Karpas-422 (cell line): ENCODE measurements around the gene ZBTB45. TPM values are rescaled to one million over a fixed set of nuclear protein-coding genes. Genes with fewer than 3 reads are reported as not detected.

Source experiments
- DNase-seq: peaks from one replicate; pipeline ENCODE4 v3.0.0-alpha.2; 2015
- H2AFZ ChIP-seq: fragments of 200-600 bp; sonication (generic); 2 replicates; pipeline ENCODE4 v1.6.1; 2014; ENCODE audit warnings: antibody characterized with exemption, low read length, mixed read lengths
- H3K27ac ChIP-seq: fragments of 200-600 bp; sonication (generic); 2 replicates; pipeline ENCODE4 v1.5.1; 2014; ENCODE audit warnings: mild to moderate bottlenecking, low read length, moderate library complexity
- H3K27me3 ChIP-seq: fragments of 200-600 bp; sonication (generic); 2 replicates; pipeline ENCODE4 v1.6.1; 2014; ENCODE audit warnings: low read length, mixed read lengths
- H3K36me3 ChIP-seq: fragments of 200-600 bp; sonication (generic); 2 replicates; pipeline ENCODE4 v1.6.1; 2014; ENCODE audit warnings: low read length, mixed read lengths; ENCODE audit not compliant: insufficient read depth
- H3K4me1 ChIP-seq: fragments of 200-600 bp; sonication (generic); 2 replicates; pipeline ENCODE4 v1.6.1; 2014; ENCODE audit warnings: mild to moderate bottlenecking, low read length, mixed read lengths
- H3K4me2 ChIP-seq: fragments of 200-600 bp; sonication (generic); 2 replicates; pipeline ENCODE4 v1.6.1; 2014; ENCODE audit warnings: low read length, low read depth, mild to moderate bottlenecking; ENCODE audit not compliant: poor library complexity, severe bottlenecking
- H3K4me3 ChIP-seq: fragments of 200-600 bp; sonication (generic); 2 replicates; pipeline ENCODE4 v1.5.1; 2014; ENCODE audit warnings: mild to moderate bottlenecking, antibody characterized with exemption, low read length, mixed read lengths
- H3K79me2 ChIP-seq: fragments of 200-600 bp; sonication (generic); 2 replicates; pipeline ENCODE4 v1.6.1; 2014; ENCODE audit warnings: mild to moderate bottlenecking, low read length, mixed read lengths
- H3K9ac ChIP-seq: fragments of 200-600 bp; sonication (generic); 2 replicates; pipeline ENCODE4 v1.6.0; 2014; ENCODE audit warnings: low read length
- H3K9me2 ChIP-seq: fragments of 200-600 bp; sonication (generic), shearing (Covaris generic); replicated peaks from 2 replicates; pipeline ENCODE4 v1.6.0; 2014; ENCODE audit warnings: mild to moderate bottlenecking, low read length, moderate library complexity; ENCODE audit not compliant: insufficient read depth
- H3K9me3 ChIP-seq: fragments of 300-700, 200-600 bp; sonication (generic); 2 replicates; pipeline ENCODE4 v1.6.1; 2014; ENCODE audit warnings: low read length, mixed read lengths
- H4K20me1 ChIP-seq: fragments of 200-600 bp; sonication (generic); 2 replicates; pipeline ENCODE4 v1.6.1; 2014; ENCODE audit warnings: mild to moderate bottlenecking, antibody characterized with exemption, low read length, low read depth; ENCODE audit not compliant: insufficient read depth
- total RNA-seq: library from RNA; depleted of rRNA; stranded (reverse); fragments of >200 nt; shearing (Covaris generic); gene quantifications from 2 replicates; pipeline ENCODE4 v1.2.3, GENCODE V29; 2014; ENCODE audit warnings: low replicate concordance

ZBTB45 gene
- total RNA-seq, 1 experiment from 2014 or later: 2.0 TPM

DNA sequence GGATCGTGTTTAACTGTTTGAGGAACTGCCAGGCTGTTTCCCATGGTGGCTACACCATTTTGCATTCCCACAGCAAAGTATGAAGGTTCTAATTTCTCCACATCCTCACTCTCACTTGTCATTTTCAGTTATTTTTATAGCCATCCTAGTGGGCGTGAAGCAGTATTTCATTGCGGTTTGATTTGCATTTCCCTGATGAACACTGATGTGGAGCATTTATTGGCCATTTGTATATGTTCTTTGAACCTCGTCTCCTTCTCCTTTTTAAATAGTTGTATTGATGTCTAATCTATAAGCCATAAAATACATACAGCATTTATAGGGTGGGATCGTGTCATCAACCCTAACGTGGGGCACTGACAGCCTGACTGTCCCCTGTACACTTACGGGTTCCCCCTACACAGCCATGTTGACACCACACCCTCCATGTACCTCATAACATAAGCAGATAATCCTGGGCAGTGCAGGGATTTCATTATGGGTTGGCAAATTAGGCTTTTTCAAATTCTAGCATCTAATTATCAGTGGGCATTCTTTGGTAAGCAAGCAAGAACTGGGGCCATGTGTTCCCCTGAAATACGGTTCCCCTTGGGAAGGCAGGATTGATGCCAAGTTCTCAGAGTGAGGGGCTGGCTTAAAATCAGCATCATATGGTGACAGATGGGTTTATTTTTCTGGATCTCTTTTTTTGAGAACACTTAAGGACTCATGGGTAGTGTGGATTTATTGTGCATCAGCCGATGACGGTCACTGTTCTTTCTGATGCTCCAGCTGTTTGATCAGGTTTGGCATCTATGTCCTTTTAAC, 11.6 kb upstream of the ZBTB45 start:
- Histone ChIP-seq H3K27me3 (no peaks in the 10 kb centered on the region), H3K9ac (no peak overlapping the region), H3K27ac (no peak overlapping the region), H2AFZ (no peak overlapping the region), H3K36me3 (no peaks in the 10 kb centered on the region), H3K79me2 (no peaks in the 10 kb centered on the region), H4K20me1 (no peaks in the 10 kb centered on the region), H3K4me3 (no peak overlapping the region), H3K9me3 (no peaks in the 10 kb centered on the region), H3K4me2 (peak overlapping the region; percentile 15), H3K9me2 (no peaks in the 10 kb centered on the region), H3K4me1 (peaks cover 14% of the 10 kb centered on the region)
- DNase-seq: no peak

- H3K79me2 ChIP-seq: no peaks in the 10 kb centered on the region
- H3K9ac ChIP-seq: no peak overlapping the region
- H3K36me3 ChIP-seq: no peaks in the 10 kb centered on the region
- H3K9me2 ChIP-seq: no peaks in the 10 kb centered on the region
- H3K9me3 ChIP-seq: no peaks in the 10 kb centered on the region
- no peak overlapping the region for H3K4me3 ChIP-seq
- no peak overlapping the region for H3K4me2 ChIP-seq
- no peak overlapping the region for H2AFZ ChIP-seq
- peaks cover 14% of the 10 kb centered on the region for H3K4me1 ChIP-seq
- no peaks in the 10 kb centered on the region for H4K20me1 ChIP-seq
- no peak for DNase-seq
- no peak overlapping the region for H3K27ac ChIP-seq
- no peaks in the 10 kb centered on the region for H3K27me3 ChIP-seq
Observed at GRCh38 chr19:58529405-58529804, 9.8 kb upstream of the ZBTB45 start.

DNA sequence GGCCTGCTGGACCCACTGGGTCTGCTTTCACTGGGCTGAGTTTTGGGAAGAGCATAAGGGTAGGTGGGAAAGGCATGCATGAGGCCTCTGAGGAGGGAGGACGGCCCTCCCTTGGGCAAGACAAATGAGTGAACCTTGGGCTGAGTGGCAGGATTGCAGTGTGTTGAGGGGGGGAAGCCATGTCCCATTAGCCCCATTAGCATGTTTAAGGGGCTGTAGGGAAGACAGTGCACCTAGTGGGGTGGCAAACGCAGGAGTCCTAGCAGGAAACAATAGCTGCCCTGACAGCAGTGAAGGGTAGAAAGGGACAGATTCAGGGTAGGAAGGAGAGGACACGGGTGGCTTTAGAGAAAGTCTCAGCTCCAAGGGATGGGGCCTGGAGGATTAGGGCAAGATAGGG, 3.1 kb upstream of the ZBTB45 start:
- H3K9ac ChIP-seq: no peak overlapping the region

DNA sequence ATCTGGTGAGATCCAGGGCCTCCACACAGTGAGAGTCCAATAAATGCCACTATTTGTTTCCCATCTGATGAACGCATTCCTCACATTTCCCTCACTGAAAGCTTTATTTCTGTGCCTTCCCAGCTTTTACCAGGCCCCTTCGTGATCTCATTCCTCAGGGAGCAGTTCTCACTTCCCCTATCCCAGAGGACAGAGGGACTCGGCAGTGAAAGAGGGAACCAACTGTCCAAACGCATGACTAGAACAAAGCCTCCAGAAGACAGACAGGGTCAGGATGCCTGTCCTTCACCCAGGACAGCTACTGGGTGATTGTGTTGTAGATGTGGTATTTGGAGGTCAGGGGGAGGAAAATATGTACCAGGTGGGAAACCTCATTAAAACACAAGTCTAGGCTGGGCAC, 2.0 kb upstream of the ZBTB45 start:
- H3K27me3 ChIP-seq: no peaks in the 10 kb centered on the region
- H3K4me2 ChIP-seq: no peak overlapping the region
- no peak overlapping the region for H3K9ac ChIP-seq
- no peak for DNase-seq
- no peaks in the 10 kb centered on the region for H3K9me2 ChIP-seq
- no peaks in the 10 kb centered on the region for H3K36me3 ChIP-seq
- H3K9me3 ChIP-seq: no peaks in the 10 kb centered on the region
- peaks cover 12% of the 10 kb centered on the region for H3K4me1 ChIP-seq
- H3K79me2 ChIP-seq: no peaks in the 10 kb centered on the region
- H2AFZ ChIP-seq: no peak overlapping the region
- H3K4me3 ChIP-seq: no peak overlapping the region
- H4K20me1 ChIP-seq: no peaks in the 10 kb centered on the region
- H3K27ac ChIP-seq: no peak overlapping the region

More for the DNA sequence above, 3.1 kb upstream of the ZBTB45 start:
- Histone ChIP-seq H4K20me1 (no peaks in the 10 kb centered on the region), H3K9me3 (no peaks in the 10 kb centered on the region), H3K9me2 (no peaks in the 10 kb centered on the region), H3K27me3 (no peaks in the 10 kb centered on the region), H3K79me2 (no peaks in the 10 kb centered on the region), H3K4me2 (no peak overlapping the region), H3K27ac (no peak overlapping the region), H3K4me1 (peaks cover 12% of the 10 kb centered on the region), H3K4me3 (no peak overlapping the region), H2AFZ (no peak overlapping the region), H3K36me3 (no peaks in the 10 kb centered on the region)
- DNase-seq: no peak

DNA sequence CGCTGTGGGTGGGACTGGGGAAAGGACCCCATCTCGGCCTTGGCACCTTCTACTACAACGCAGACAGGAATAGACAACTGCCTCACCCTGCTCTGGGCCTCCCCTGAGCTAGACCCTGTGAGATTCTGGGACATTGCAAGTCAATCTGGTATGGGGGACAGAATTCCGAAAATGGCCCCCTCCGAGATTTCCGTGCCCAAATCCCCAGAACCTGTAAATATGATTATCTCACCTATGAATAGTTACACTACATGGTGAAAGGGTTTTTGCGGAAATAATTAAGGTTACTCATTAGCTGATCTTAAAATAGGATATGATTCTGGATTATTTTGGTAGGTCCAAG, 618 bp upstream of the ZBTB45 start:
- Histone ChIP-seq H3K9me3 (no peaks in the 10 kb centered on the region), H3K79me2 (peaks cover 10% of the 10 kb centered on the region), H3K4me2 (peak overlapping the region; percentile 93), H3K27ac (peak overlapping the region; percentile 79), H3K9ac (peak overlapping the region; percentile 86), H3K4me1 (peaks cover 21% of the 10 kb centered on the region), H3K4me3 (peak overlapping the region; percentile 81), H3K9me2 (no peaks in the 10 kb centered on the region), H3K36me3 (no peaks in the 10 kb centered on the region), H2AFZ (no peak overlapping the region), H3K27me3 (no peaks in the 10 kb centered on the region), H4K20me1 (no peaks in the 10 kb centered on the region)
- DNase-seq: no peak

- DNase-seq: peak; percentile 74
- Histone ChIP-seq H4K20me1 (no peaks in the 10 kb centered on the region), H3K27me3 (no peaks in the 10 kb centered on the region), H3K9me3 (no peaks in the 10 kb centered on the region), H3K4me2 (peak overlapping the region; percentile 93), H3K4me3 (peak overlapping the region; percentile 81), H3K36me3 (no peaks in the 10 kb centered on the region), H3K9ac (peak overlapping the region; percentile 86), H3K4me1 (peaks cover 29% of the 10 kb centered on the region), H2AFZ (peak overlapping the region; percentile 50; the same call in 1 of the 2 replicates), H3K27ac (peak overlapping the region; percentile 79), H3K79me2 (peaks cover 21% of the 10 kb centered on the region), H3K9me2 (no peaks in the 10 kb centered on the region)
Observed at GRCh38 chr19:58519087-58519354, 589 bp downstream of the ZBTB45 start.

DNA sequence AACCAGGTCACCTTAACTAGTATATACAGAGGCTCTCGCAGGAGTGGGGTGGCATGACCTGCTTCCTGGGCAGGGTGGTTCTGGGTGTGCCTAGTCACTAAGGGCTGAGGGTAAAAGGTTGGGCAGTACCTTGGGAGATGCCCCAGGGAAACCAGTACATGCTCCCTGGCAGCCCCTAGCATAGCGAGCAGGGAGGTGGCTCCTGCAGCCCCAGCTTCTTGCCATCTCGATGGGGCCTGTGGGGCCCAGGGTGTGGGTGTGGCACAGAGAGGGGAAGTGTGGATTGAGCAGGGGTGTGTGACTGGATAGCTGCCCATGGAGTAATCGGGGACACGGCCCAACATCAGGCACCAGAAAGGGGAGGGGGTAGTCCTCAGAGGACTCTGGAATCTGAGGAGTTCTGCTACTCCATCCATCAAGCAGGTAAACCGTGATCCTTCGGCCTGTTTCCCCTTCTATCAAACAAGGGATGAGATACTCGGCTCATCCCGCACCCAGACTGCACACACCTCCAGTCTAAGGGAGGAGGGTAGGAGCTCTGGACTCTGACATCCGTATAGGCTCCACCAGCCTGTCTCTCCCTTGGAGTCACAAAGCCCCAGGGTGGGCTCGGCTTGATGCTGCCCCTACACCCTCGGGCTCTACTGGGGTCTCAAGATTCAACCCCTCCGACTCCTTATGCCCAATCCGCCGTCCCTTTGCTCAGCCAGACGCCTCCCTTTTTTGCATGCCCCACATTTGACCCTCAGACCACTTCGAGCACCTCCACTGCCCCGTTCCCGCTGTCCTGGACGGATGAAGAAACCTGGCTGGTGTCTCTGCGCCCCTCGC, 1.1 kb downstream of the ZBTB45 start:
- H3K36me3 ChIP-seq: no peaks in the 10 kb centered on the region
- H3K9me3 ChIP-seq: no peaks in the 10 kb centered on the region
- H3K4me3 ChIP-seq: peak overlapping the region; percentile 81
- H3K9me2 ChIP-seq: no peaks in the 10 kb centered on the region
- peak overlapping the region; percentile 93 for H3K4me2 ChIP-seq
- no peaks in the 10 kb centered on the region for H3K27me3 ChIP-seq
- peak; percentile 67 for DNase-seq
- H2AFZ ChIP-seq: no peak overlapping the region
- peak overlapping the region; percentile 79 for H3K27ac ChIP-seq
- H3K9ac ChIP-seq: peak overlapping the region; percentile 86
- peaks cover 33% of the 10 kb centered on the region for H3K4me1 ChIP-seq
- peaks cover 21% of the 10 kb centered on the region for H3K79me2 ChIP-seq
- H4K20me1 ChIP-seq: no peaks in the 10 kb centered on the region

DNA sequence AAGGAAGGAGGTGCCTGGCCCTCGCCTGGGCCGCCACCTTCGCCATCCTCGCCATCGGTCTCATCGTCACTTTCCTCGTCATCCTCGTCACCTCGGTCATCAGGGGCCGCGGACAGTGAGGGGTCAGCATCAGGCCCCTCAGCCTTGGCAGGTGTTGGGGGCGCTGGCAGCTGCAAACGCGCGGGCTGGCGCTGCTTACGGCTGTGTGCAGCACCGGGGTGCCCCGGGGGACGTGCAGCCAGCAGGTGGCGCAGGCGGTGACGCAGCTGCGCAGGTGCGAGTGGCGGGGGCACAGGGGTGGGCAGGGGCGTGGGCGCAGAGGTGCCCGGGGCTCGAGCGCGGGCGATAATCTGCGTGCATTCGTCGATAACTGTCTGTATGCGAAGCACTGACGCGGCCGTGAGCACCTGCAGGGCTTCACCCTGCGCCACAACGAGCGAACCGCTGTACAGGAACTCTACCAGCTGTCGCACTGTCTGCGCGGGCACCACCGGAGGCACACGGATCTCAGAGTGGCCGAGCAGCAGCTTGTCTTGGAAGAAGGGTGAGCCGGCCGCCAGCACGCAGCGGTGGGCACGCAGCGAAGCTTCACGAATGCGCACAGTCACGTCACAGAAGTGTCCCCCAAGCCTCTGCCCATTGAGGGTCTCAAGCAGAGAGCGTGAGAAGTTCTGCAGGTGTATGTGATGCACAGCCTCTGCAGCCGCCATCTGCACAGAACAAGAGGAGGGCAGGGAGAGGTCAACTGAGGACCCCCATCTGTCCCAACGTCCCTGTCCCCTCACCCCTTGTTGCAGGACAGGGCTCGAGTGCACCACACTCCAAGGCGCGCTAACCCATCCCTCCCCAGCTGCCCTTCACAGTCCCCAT, 2.4 kb downstream of the ZBTB45 start:
- Histone ChIP-seq H3K4me2 (no peak overlapping the region), H3K79me2 (peaks cover 21% of the 10 kb centered on the region)

More for the DNA sequence above, 2.4 kb downstream of the ZBTB45 start:
- H3K4me1 ChIP-seq: peaks cover 34% of the 10 kb centered on the region
- no peak overlapping the region for H3K4me3 ChIP-seq
- no peak overlapping the region for H2AFZ ChIP-seq
- no peak for DNase-seq
- H4K20me1 ChIP-seq: no peaks in the 10 kb centered on the region
- H3K36me3 ChIP-seq: no peaks in the 10 kb centered on the region
- H3K27ac ChIP-seq: no peak overlapping the region
- no peaks in the 10 kb centered on the region for H3K9me2 ChIP-seq
- no peaks in the 10 kb centered on the region for H3K27me3 ChIP-seq
- no peaks in the 10 kb centered on the region for H3K9me3 ChIP-seq
- H3K9ac ChIP-seq: no peak overlapping the region
